Endothelial cell of umbilical vein (primary cell): Measurements from ENCODE around the gene TM7SF2. TPM values are rescaled to one million over a fixed set of nuclear protein-coding genes. Genes with fewer than 3 reads are reported as not detected.

ENCODE experiments used
- BruUV-seq: library from RNA; stranded (reverse); fragments of 400-500 nt; replicated peaks from 2 replicates; lab custom pipeline; 2021; lab: Mats Ljungman, UMichigan
- CTCF ChIA-PET: fragments of 300-600, 350-600 bp; sonication (Branson Sonifier 250); formaldehyde crosslinking; loops from one replicate; lab custom pipeline; 2021; ENCODE audit warnings: antibody characterized with exemption, inconsistent platforms; lab: Charles Lee
- POLR2A ChIA-PET: fragments of 300-600, 350-600 bp; sonication (Branson Sonifier 250); formaldehyde crosslinking; loops from one replicate; lab custom pipeline; 2021; ENCODE audit warnings: antibody characterized with exemption, inconsistent platforms; lab: Charles Lee
- DNase-seq: peaks from one replicate; pipeline ENCODE4 v3.0.0-alpha.2; 2011; ENCODE audit warnings: low read depth, low spot score
- FAIRE-seq: peaks from 2 replicates; lab custom pipeline; 2011; peaks lifted over from hg19 to GRCh38; lab: Jason Lieb, UNC
- H2AFZ ChIP-seq: 2 replicates; pipeline ENCODE4 v1.6.0; 2012; ENCODE audit warnings: low read depth, low read length, control low read depth, inconsistent platforms
- H3K27ac ChIP-seq: 2 replicates; pipeline ENCODE4 v1.5.1; 2011; ENCODE audit warnings: low read depth, mild to moderate bottlenecking, control low read depth, low read length, moderate library complexity; ENCODE audit not compliant: insufficient read depth
- H3K27me3 ChIP-seq, 2 experiments: 2 replicates each; pipeline versions ENCODE4 v1.6.0 to v1.6.1; 2011; ENCODE audit warnings: low read length in 2 of 2, mixed read lengths in 1 of 2; ENCODE audit not compliant: control insufficient read depth in 2 of 2, insufficient read depth in 2 of 2
- H3K36me3 ChIP-seq, 2 experiments: 2 replicates in 1 of 2; 3 replicates in 1 of 2; pipeline ENCODE4 v1.5.1; 2011; ENCODE audit warnings: low read length in 2 of 2, mild to moderate bottlenecking in 1 of 2, moderate library complexity in 1 of 2; ENCODE audit not compliant: control insufficient read depth in 2 of 2, insufficient read depth in 2 of 2; ENCODE audit errors: extremely low read depth in 1 of 2
- H3K4me1 ChIP-seq: 3 replicates; pipeline ENCODE4 v1.5.1; 2011; ENCODE audit warnings: mild to moderate bottlenecking, low read length; ENCODE audit not compliant: control insufficient read depth, insufficient read depth; ENCODE audit errors: extremely low read depth
- H3K4me2 ChIP-seq: 2 replicates; pipeline ENCODE4 v1.6.1; 2011; ENCODE audit warnings: low read length, control low read depth, mixed read lengths; ENCODE audit not compliant: insufficient read depth
- H3K4me3 ChIP-seq, 3 experiments: fragments of 200-600 bp in 1 of 3; sonication (generic), shearing (Covaris generic) in 1 of 3; replicated peaks in 1 of 3; 2 replicates each; pipeline ENCODE4 v1.5.1; 2011 to 2016; ENCODE audit warnings: control low read depth in 3 of 3, low read length in 3 of 3, mild to moderate bottlenecking in 2 of 3, inconsistent platforms in 1 of 3, low read depth in 1 of 3, moderate library complexity in 1 of 3; ENCODE audit not compliant: insufficient read depth in 1 of 3
- H3K79me2 ChIP-seq: 2 replicates; pipeline ENCODE4 v1.6.0; 2012; ENCODE audit warnings: low read length, inconsistent platforms; ENCODE audit not compliant: control insufficient read depth, insufficient read depth
- H3K9ac ChIP-seq: replicated peaks from 2 replicates; pipeline ENCODE3; 2011; ENCODE audit warnings: low read length, control low read depth; ENCODE audit not compliant: insufficient read depth; ENCODE audit errors: extremely low read depth
- H3K9me1 ChIP-seq: replicated peaks from 3 replicates; pipeline ENCODE4 v1.6.0; 2011; ENCODE audit warnings: mild to moderate bottlenecking, low read length; ENCODE audit not compliant: control insufficient read depth, insufficient read depth; ENCODE audit errors: extremely low read depth
- H3K9me3 ChIP-seq: replicated peaks from 2 replicates; pipeline ENCODE4 v1.5.1; 2012; ENCODE audit warnings: low read length, inconsistent platforms; ENCODE audit not compliant: control insufficient read depth, insufficient read depth
- H4K20me1 ChIP-seq: replicated peaks from 2 replicates; pipeline ENCODE3; 2011; ENCODE audit warnings: mild to moderate bottlenecking, low read length; ENCODE audit not compliant: control insufficient read depth, insufficient read depth; ENCODE audit errors: extremely low read depth
- EZH2 ChIP-seq: IDR thresholded peaks from 2 replicates; pipeline ENCODE4 v1.6.1; 2012; ENCODE audit warnings: borderline replicate concordance, low read depth, mild to moderate bottlenecking, moderate library complexity, low read length, inconsistent platforms; ENCODE audit not compliant: severe bottlenecking
- FOS ChIP-seq: IDR thresholded peaks from 2 replicates; pipeline ENCODE4 v1.6.1; 2011; ENCODE audit warnings: mild to moderate bottlenecking, low read length, moderate library complexity, borderline replicate concordance; ENCODE audit not compliant: insufficient read depth
- GATA2 ChIP-seq: IDR thresholded peaks from 2 replicates; pipeline ENCODE4 v1.7.0; 2011; ENCODE audit warnings: low read depth, mild to moderate bottlenecking, moderate library complexity, mixed read lengths, low read length; ENCODE audit not compliant: insufficient read length, insufficient read depth
- JUN ChIP-seq: IDR thresholded peaks from 2 replicates; pipeline ENCODE4 v1.6.1; 2011; ENCODE audit warnings: borderline replicate concordance, low read depth; ENCODE audit not compliant: insufficient read length, insufficient read depth
- MYC ChIP-seq: IDR thresholded peaks from one replicate; pipeline ENCODE4 v1.6.1; 2011; ENCODE audit warnings: mild to moderate bottlenecking, low read depth, low read length
- POLR2A ChIP-seq: IDR thresholded peaks from 2 replicates; pipeline ENCODE4 v1.6.1; 2012; ENCODE audit warnings: low read depth, mild to moderate bottlenecking, control low read depth, low read length
- POLR2AphosphoS5 ChIP-seq: IDR thresholded peaks from 2 replicates; pipeline ENCODE4 v1.6.1; 2012; ENCODE audit warnings: low read depth, mild to moderate bottlenecking, control low read depth, low read length, moderate library complexity; ENCODE audit not compliant: insufficient read depth
- dilution Hi-C: fragments of 300-500 bp; cut with MboI; formaldehyde crosslinking; loops from one replicate; pipeline ENCODE4 v1.15.0; 2019; ENCODE audit warnings: low sequenced_read_pairs; ENCODE audit not compliant: extremely low pct_ligation_motif_present
- intact Hi-C: fragments of 100-400 bp; cut with micrococcal nuclease; formaldehyde crosslinking; loops from one replicate; pipeline ENCODE4 v1.10.0; 2022
- polyA plus RNA-seq, 4 experiments: library from polyadenylated mRNA; depleted of rRNA in 3 of 4; stranded (reverse) in 3 of 4; unstranded in 1 of 4; fragments of >200 nt; gene quantifications; 2 replicates each; pipeline versions ENCODE4 v1.2.1 to v1.2.3, GENCODE V29; 2011 to 2012; ENCODE audit warnings: missing spikeins in 1 of 4
- total RNA-seq: library from RNA; stranded (reverse); gene quantifications from 2 replicates; pipeline ENCODE4 v1.2.3, GENCODE V29; 2021
- TF ChIP-seq, protein P1 (sequence below): IDR thresholded peaks from 2 replicates; pipeline ENCODE4 v1.6.1; 2011; ENCODE audit not compliant: insufficient read depth, insufficient read length
- TF ChIP-seq, protein P2 (sequence below), 2 donors: IDR thresholded peaks; 1 replicate in 1 of 2; 2 replicates in 1 of 2; pipeline ENCODE4 v1.5.1; 2011; ENCODE audit warnings: low read length in 2 of 2, mild to moderate bottlenecking in 2 of 2, moderate library complexity in 2 of 2, control low read depth in 1 of 2, inconsistent platforms in 1 of 2, low read depth in 1 of 2; ENCODE audit not compliant: insufficient read depth in 1 of 2; ENCODE audit errors: extremely low read depth in 1 of 2

TM7SF2 gene
- total and polyA plus RNA-seq, 2 donors (not counting 3 experiments of a cell fraction or from before 2014, with no cell fraction given) = 11.6 to 47.1 TPM

DNA sequence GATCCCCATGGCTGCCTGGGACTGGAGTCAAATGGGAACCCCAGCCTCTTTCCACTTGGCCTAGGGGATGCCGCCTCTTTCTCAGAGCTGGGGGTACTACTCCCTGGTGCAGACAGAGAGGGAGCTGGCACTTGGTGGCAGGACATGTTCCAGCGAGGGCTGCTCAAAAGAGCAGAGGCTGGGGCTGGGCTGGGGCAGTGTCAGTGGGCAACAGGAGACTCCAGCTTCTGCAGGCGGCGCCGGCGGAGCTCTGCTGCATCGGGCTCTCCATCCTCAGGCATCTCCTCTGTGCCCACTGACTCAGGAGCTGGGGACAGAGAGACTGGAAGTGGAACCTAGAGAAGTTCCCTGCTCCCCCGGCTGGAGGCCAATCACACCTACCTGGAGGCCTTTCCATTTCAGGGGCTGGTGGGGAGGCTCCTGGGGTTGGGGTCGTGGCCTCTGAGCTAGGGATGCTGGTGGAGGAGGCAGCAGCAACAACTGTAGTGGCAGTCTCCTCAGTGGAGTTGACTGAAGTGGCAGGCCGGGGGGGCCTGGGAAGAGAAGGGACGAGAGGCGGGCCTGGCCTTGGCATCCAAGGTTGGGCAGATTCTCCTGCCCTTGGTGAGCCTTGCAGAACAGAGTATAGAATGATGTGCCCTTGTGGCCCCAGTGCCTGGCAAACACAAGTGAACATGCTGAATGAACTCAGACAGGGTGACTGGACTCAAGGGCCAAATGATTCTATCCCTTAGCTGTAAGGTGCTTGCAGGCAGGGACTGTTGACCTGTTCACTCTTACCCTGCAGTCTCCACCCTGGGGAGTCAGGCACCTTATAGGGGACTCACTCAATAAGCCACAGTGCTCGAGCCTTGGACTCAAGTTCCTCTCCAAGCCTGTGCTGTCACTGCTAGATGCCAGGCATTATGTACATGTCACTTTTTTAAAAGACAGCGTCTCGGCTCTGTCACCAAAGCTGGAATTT lies 16.8 kb downstream of the TM7SF2 start:
- Histone ChIP-seq H3K79me2 (peaks cover 14% of the 10 kb centered on the region), H3K27me3 (no peaks in the 10 kb centered on the region), H3K9me1 (no peaks in the 10 kb centered on the region), H3K4me1 (peaks cover 6% of the 10 kb centered on the region), H3K36me3 (peaks cover 11 to 58% of the 10 kb centered on the region in 2 experiments), H3K9me3 (no peaks in the 10 kb centered on the region), H2AFZ (no peak overlapping the region), H3K4me2 (no peak overlapping the region), H3K9ac (no peak overlapping the region), H4K20me1 (no peaks in the 10 kb centered on the region), H3K27ac (no peak overlapping the region), H3K4me3 (no peak overlapping the region)
- dilution Hi-C loops (no loop called here), intact Hi-C loops (no loop called here)
- TSS peak; percentile 23 for BruUV-seq
- TF ChIP-seq JUN = no peak
- TF ChIP-seq, protein P1, sequence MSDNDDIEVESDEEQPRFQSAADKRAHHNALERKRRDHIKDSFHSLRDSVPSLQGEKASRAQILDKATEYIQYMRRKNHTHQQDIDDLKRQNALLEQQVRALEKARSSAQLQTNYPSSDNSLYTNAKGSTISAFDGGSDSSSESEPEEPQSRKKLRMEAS = no peak
- TF ChIP-seq EZH2 = no peak
- TF ChIP-seq MYC = no peak
- TF ChIP-seq, protein P2, sequence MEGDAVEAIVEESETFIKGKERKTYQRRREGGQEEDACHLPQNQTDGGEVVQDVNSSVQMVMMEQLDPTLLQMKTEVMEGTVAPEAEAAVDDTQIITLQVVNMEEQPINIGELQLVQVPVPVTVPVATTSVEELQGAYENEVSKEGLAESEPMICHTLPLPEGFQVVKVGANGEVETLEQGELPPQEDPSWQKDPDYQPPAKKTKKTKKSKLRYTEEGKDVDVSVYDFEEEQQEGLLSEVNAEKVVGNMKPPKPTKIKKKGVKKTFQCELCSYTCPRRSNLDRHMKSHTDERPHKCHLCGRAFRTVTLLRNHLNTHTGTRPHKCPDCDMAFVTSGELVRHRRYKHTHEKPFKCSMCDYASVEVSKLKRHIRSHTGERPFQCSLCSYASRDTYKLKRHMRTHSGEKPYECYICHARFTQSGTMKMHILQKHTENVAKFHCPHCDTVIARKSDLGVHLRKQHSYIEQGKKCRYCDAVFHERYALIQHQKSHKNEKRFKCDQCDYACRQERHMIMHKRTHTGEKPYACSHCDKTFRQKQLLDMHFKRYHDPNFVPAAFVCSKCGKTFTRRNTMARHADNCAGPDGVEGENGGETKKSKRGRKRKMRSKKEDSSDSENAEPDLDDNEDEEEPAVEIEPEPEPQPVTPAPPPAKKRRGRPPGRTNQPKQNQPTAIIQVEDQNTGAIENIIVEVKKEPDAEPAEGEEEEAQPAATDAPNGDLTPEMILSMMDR (IDR thresholded peaks at IDR 0.05; ENCODE audit: extremely low read depth in 1 of 2, insufficient read depth in 1 of 2, low read depth in 1 of 2, low read length in 2 of 2) = no peak
- TF ChIP-seq POLR2A = no peak
- no peak for TF ChIP-seq POLR2AphosphoS5
- TF ChIP-seq GATA2 = no peak
- TF ChIP-seq FOS = no peak
- no peak for DNase-seq
- CTCF ChIA-PET = interaction anchor here (1.2 kb wide), 2 partner anchors 11 to 18 kb away, joined by 3 read pairs; partner anchors contain the start of gene ZNHIT2
- no peak for FAIRE-seq
- POLR2A ChIA-PET = interaction anchor here (1.5 kb wide), 1 partner anchor 11 kb away, joined by 4 read pairs; the partner anchor contains the start of gene ZNHIT2
